ENCODE measurements around the gene ERVK3-1. TPM values are rescaled to one million over a fixed set of nuclear protein-coding genes. Genes with fewer than 3 reads are reported as not detected.
A peak's percentile ranks its signal among the peaks of the same experiment; 100 is the strongest.

ERVK3-1 gene
- 96.2 and 96.7 TPM in 2 replicates for total RNA-seq (2014; rRNA removed; shearing (Covaris generic))

GRCh38 chr19:58305065-58305931 is at the start of gene ERVK3-1:
ERVK3-1 (plus strand) TSS chr19:58305377; CDS start chr19:58312169, 6,792 bp downstream.

GRCh38 chr19:58278541-58279041 is 26.6 kb upstream of the ERVK3-1 start, which contains the start of gene ZNF8:
ZNF8 (plus strand) TSS chr19:58278955; CDS start chr19:58279082, 127 bp downstream.

GRCh38 chr19:58326914-58327726 is 21.9 kb downstream of the ERVK3-1 start, which contains the start of gene ZSCAN22:
ZSCAN22 (plus strand) TSS chr19:58326994; CDS start chr19:58334803, 7,809 bp downstream.

GRCh38 chr19:58352760-58353671 is 47.8 kb downstream of the ERVK3-1 start, which contains the start of gene A1BG:
A1BG (minus strand) TSS chr19:58353492; CDS start chr19:58353437, 55 bp downstream.

GRCh38 chr19:58362272-58362994 is 57.3 kb downstream of the ERVK3-1 start, which contains the start of gene ZNF497:
ZNF497 (minus strand) TSS chr19:58362751; CDS start chr19:58357635, 5,116 bp downstream.

Small RNAs within 50 kb of the gene (small RNA-seq; reads per million reads assigned to genes)
- not detected for gene MIR6806
- 0.96 reads per million, percentile 54 among the genes with 10 or more reads in this experiment for gene RNA5SP473

Other genes with a start within 250 kb of the ERVK3-1 start
- gene ZNF135, start 246.1 kb upstream of the ERVK3-1 start, total RNA-seq (2014; rRNA removed; shearing (Covaris generic)) = 0.34 and 0.56 TPM in 2 replicates
- gene ZSCAN18, start 207.1 kb upstream of the ERVK3-1 start, total RNA-seq (2014; rRNA removed; shearing (Covaris generic)) = 24.5 and 27.3 TPM in 2 replicates
- gene ZNF329, start 154.6 kb upstream of the ERVK3-1 start, total RNA-seq (2014; rRNA removed; shearing (Covaris generic)) = 10.2 and 10.9 TPM in 2 replicates
- 31.2 and 31.4 TPM in 2 replicates for gene ZNF274, start 122.3 kb upstream of the ERVK3-1 start, total RNA-seq (2014; rRNA removed; shearing (Covaris generic))
- 59.9 and 84.8 TPM in 2 replicates for gene ZNF544, start 76.5 kb upstream of the ERVK3-1 start, total RNA-seq (2014; rRNA removed; shearing (Covaris generic))
- 6.1 and 6.5 TPM in 2 replicates for gene ZNF8, start 26.4 kb upstream of the ERVK3-1 start, total RNA-seq (2014; rRNA removed; shearing (Covaris generic))
- gene ZSCAN22, start 21.6 kb downstream of the ERVK3-1 start, total RNA-seq (2014; rRNA removed; shearing (Covaris generic)) = 2.9 TPM in 2 replicates
- gene A1BG, start 48.1 kb downstream of the ERVK3-1 start, total RNA-seq (2014; rRNA removed; shearing (Covaris generic)) = 13.4 and 31.9 TPM in 2 replicates
- 1.4 and 2.1 TPM in 2 replicates for gene ZNF497, start 57.4 kb downstream of the ERVK3-1 start, total RNA-seq (2014; rRNA removed; shearing (Covaris generic))
- 5.1 and 6.8 TPM in 2 replicates for gene ZNF837, start 75.7 kb downstream of the ERVK3-1 start, total RNA-seq (2014; rRNA removed; shearing (Covaris generic))
- gene RPS5, start 81.9 kb downstream of the ERVK3-1 start, total RNA-seq (2014; rRNA removed; shearing (Covaris generic)) = 4,542 and 4,656 TPM in 2 replicates
- gene RNF225, start 90.3 kb downstream of the ERVK3-1 start, total RNA-seq (2014; rRNA removed; shearing (Covaris generic)) = 1.4 and 3.8 TPM in 2 replicates
- gene ZNF584, start 103.3 kb downstream of the ERVK3-1 start, total RNA-seq (2014; rRNA removed; shearing (Covaris generic)) = 14.3 and 21.4 TPM in 2 replicates
- gene ZNF132, start 134.8 kb downstream of the ERVK3-1 start, total RNA-seq (2014; rRNA removed; shearing (Covaris generic)) = 0.16 and 0.19 TPM in 2 replicates
- 11.7 and 14.8 TPM in 2 replicates for gene ZNF324B, start 146.2 kb downstream of the ERVK3-1 start, total RNA-seq (2014; rRNA removed; shearing (Covaris generic))
- 9.8 and 13.7 TPM in 2 replicates for gene ZNF324, start 161.7 kb downstream of the ERVK3-1 start, total RNA-seq (2014; rRNA removed; shearing (Covaris generic))
- 22.6 and 23.1 TPM in 2 replicates for gene ZNF446, start 171.0 kb downstream of the ERVK3-1 start, total RNA-seq (2014; rRNA removed; shearing (Covaris generic))
- gene SLC27A5, start 206.6 kb downstream of the ERVK3-1 start, total RNA-seq (2014; rRNA removed; shearing (Covaris generic)) = 40.1 and 41.4 TPM in 2 replicates
- gene ZBTB45, start 214.4 kb downstream of the ERVK3-1 start, total RNA-seq (2014; rRNA removed; shearing (Covaris generic)) = 13.1 and 15.4 TPM in 2 replicates
- 873 and 886 TPM in 2 replicates for gene TRIM28, start 238.7 kb downstream of the ERVK3-1 start, total RNA-seq (2014; rRNA removed; shearing (Covaris generic))
- gene CHMP2A, start 249.7 kb downstream of the ERVK3-1 start, total RNA-seq (2014; rRNA removed; shearing (Covaris generic)) = 361 and 379 TPM in 2 replicates

Measured in A375 (cell line).